HCT116 (cell line): ENCODE results near the gene SPX. TPM values are rescaled to one million over a fixed set of nuclear protein-coding genes. Genes with fewer than 3 reads are reported as not detected.

Experiments
- ATAC-seq: fragments of 200-7000 bp; cut with Tn5 transposase; 2 replicates; pipeline ENCODE4 v1.9.1; 2020; ENCODE audit warnings: mild to moderate bottlenecking, moderate library complexity
- BruUV-seq: library from RNA; stranded (reverse); fragments of 400-500 nt; replicated peaks from 2 replicates; lab custom pipeline; 2021; lab: Mats Ljungman, UMichigan
- CTCF ChIA-PET: fragments of 300-600 bp; sonication (Branson Sonifier 250); formaldehyde crosslinking; loops from one replicate; lab custom pipeline; 2021; ENCODE audit warnings: antibody characterized with exemption; lab: Charles Lee
- POLR2A ChIA-PET: fragments of 300-600, 350-600 bp; sonication (Branson Sonifier 250); formaldehyde crosslinking; loops from one replicate; lab custom pipeline; 2021; ENCODE audit warnings: antibody characterized with exemption; lab: Charles Lee
- RAD21 ChIA-PET, 2 experiments: fragments of 300-600 bp; sonication (Branson Sonifier 250); formaldehyde crosslinking; loops; one replicate each; lab custom pipeline; 2023; ENCODE audit warnings: low total read pairs in 2 of 2; ENCODE audit not compliant: uncharacterized antibody in 2 of 2, unreplicated experiment in 2 of 2, low non-redundant PET in 1 of 2; lab: Charles Lee
- DNase-seq: peaks from one replicate; pipeline ENCODE4 v3.0.0-alpha.2; 2010; ENCODE audit warnings: low read depth, low spot score
- H2AFZ ChIP-seq: fragments of 200-600 bp; shearing (Covaris generic), sonication (generic); 2 replicates; pipeline ENCODE4 v1.6.1; 2017; ENCODE audit warnings: low read depth, mixed run types, mixed read lengths, antibody characterized with exemption, low read length; ENCODE audit not compliant: poor library complexity, severe bottlenecking
- H3K27ac ChIP-seq: 2 replicates; pipeline ENCODE4 v1.5.1; 2012; ENCODE audit warnings: low read depth, low read length
- H3K27me3 ChIP-seq: fragments of 200-600 bp; sonication (generic); 2 replicates; pipeline ENCODE4 v1.6.1; 2016; ENCODE audit warnings: mixed run types, low read length, mixed read lengths; ENCODE audit not compliant: insufficient read depth
- H3K36me3 ChIP-seq, 2 experiments: fragments of 200-500 bp in 1 of 2; fragments of 200-600 bp in 1 of 2; sonication (Bioruptor generic) in 1 of 2; sonication (generic) in 1 of 2; 2 replicates each; pipeline versions ENCODE4 v1.5.1 to v1.6.1; 2014 to 2016; ENCODE audit warnings: low read length in 2 of 2, inconsistent platforms in 1 of 2, mixed read lengths in 1 of 2, mixed run types in 1 of 2; ENCODE audit not compliant: insufficient read depth in 2 of 2, control insufficient read depth in 1 of 2
- H3K4me1 ChIP-seq, 2 experiments: fragments of 200-600 bp in 1 of 2; sonication (generic) in 1 of 2; 2 replicates each; pipeline versions ENCODE4 v1.5.1 to v1.6.1; 2012 to 2017; ENCODE audit warnings: low read length in 2 of 2, inconsistent platforms in 1 of 2, mild to moderate bottlenecking in 1 of 2, mixed read lengths in 1 of 2, mixed run types in 1 of 2, moderate library complexity in 1 of 2; ENCODE audit not compliant: insufficient read depth in 2 of 2, control insufficient read depth in 1 of 2
- H3K4me2 ChIP-seq: fragments of 200-600 bp; sonication (generic); 2 replicates; pipeline ENCODE4 v1.6.1; 2017; ENCODE audit warnings: mixed run types, low read length, mixed read lengths
- H3K4me3 ChIP-seq, 2 experiments: fragments of 200-600 bp in 1 of 2; sonication (generic) in 1 of 2; replicated peaks in 1 of 2; 2 replicates each; pipeline ENCODE4 v1.5.1; 2011 to 2016; ENCODE audit warnings: low read length in 2 of 2, control low read depth in 1 of 2, low read depth in 1 of 2, mild to moderate bottlenecking in 1 of 2, mixed read lengths in 1 of 2, mixed run types in 1 of 2
- H3K79me2 ChIP-seq: fragments of 200-600 bp; sonication (generic); 2 replicates; pipeline ENCODE4 v1.6.1; 2017; ENCODE audit warnings: mild to moderate bottlenecking, mixed run types, low read length, moderate library complexity, mixed read lengths; ENCODE audit not compliant: insufficient read depth
- H3K9ac ChIP-seq: fragments of 200-600 bp; sonication (generic); 2 replicates; pipeline ENCODE4 v1.6.1; 2016; ENCODE audit warnings: low read length, mixed read lengths
- H3K9me2 ChIP-seq: fragments of 200-600 bp; sonication (generic), shearing (Covaris generic); 2 replicates; pipeline ENCODE4 v1.6.1; 2017; ENCODE audit warnings: mixed run types, mild to moderate bottlenecking, moderate library complexity; ENCODE audit not compliant: insufficient read depth
- H3K9me3 ChIP-seq, 2 experiments: fragments of 200-500 bp in 1 of 2; fragments of 200-600 bp in 1 of 2; sonication (Bioruptor generic) in 1 of 2; sonication (generic) in 1 of 2; 2 replicates each; pipeline ENCODE4 v1.6.1; 2014 to 2017; ENCODE audit warnings: low read length in 2 of 2, mixed read lengths in 2 of 2, inconsistent platforms in 1 of 2, low read depth in 1 of 2, mild to moderate bottlenecking in 1 of 2, mixed run types in 1 of 2, moderate library complexity in 1 of 2; ENCODE audit not compliant: control insufficient read depth in 1 of 2, insufficient read depth in 1 of 2
- H4K20me1 ChIP-seq: fragments of 200-600 bp; sonication (generic), shearing (Covaris generic); 2 replicates; pipeline ENCODE4 v1.6.1; 2017; ENCODE audit warnings: mixed run types, mild to moderate bottlenecking, moderate library complexity; ENCODE audit not compliant: insufficient read depth
- CBX3 ChIP-seq: IDR thresholded peaks from 2 replicates; pipeline ENCODE4 v1.6.1; 2012; ENCODE audit warnings: low read depth
- ELF1 ChIP-seq: IDR thresholded peaks from 2 replicates; pipeline ENCODE4 v1.6.1; 2012; ENCODE audit warnings: low read depth, borderline replicate concordance
- POLR2AphosphoS5 ChIP-seq: IDR thresholded peaks from 2 replicates; pipeline ENCODE4 v1.6.1; 2011; ENCODE audit warnings: mild to moderate bottlenecking, low read depth, low read length, moderate library complexity
- RAD21 ChIP-seq: IDR thresholded peaks from 2 replicates; pipeline ENCODE4 v1.6.1; 2012; ENCODE audit warnings: low read depth, mild to moderate bottlenecking
- SIN3A ChIP-seq: IDR thresholded peaks from 2 replicates; pipeline ENCODE4 v1.6.1; 2012; ENCODE audit warnings: low read depth
- YY1 ChIP-seq: IDR thresholded peaks from 2 replicates; pipeline ENCODE4 v1.6.1; 2011; ENCODE audit warnings: low read length, low read depth, moderate library complexity, mild to moderate bottlenecking; ENCODE audit not compliant: insufficient replicate concordance; ENCODE audit errors: extremely low read depth
- ZFX ChIP-seq: fragments of 450-650 bp; IDR thresholded peaks from 2 replicates; pipeline ENCODE4 v1.6.1; 2017
- intact Hi-C: fragments of 100-400 bp; cut with micrococcal nuclease; formaldehyde crosslinking; loops from 2 replicates; pipeline ENCODE4 v1.10.0; 2022
- total RNA-seq: library from RNA; stranded (reverse); gene quantifications from one replicate; pipeline ENCODE4 v1.2.1, GENCODE V29; 2021; ENCODE audit not compliant: unreplicated experiment
- TF ChIP-seq, protein P1 (sequence below): IDR thresholded peaks from 2 replicates; pipeline ENCODE4 v1.6.1; 2012
- TF ChIP-seq, protein P2 (sequence below): IDR thresholded peaks from 2 replicates; pipeline ENCODE4 v1.6.1; 2011; ENCODE audit warnings: mild to moderate bottlenecking, low read length, moderate library complexity; ENCODE audit not compliant: insufficient replicate concordance; ENCODE audit errors: extremely low read depth

The SPX gene
- total RNA-seq, 1 experiment from 2014 or later, result 0.76 TPM

DNA sequence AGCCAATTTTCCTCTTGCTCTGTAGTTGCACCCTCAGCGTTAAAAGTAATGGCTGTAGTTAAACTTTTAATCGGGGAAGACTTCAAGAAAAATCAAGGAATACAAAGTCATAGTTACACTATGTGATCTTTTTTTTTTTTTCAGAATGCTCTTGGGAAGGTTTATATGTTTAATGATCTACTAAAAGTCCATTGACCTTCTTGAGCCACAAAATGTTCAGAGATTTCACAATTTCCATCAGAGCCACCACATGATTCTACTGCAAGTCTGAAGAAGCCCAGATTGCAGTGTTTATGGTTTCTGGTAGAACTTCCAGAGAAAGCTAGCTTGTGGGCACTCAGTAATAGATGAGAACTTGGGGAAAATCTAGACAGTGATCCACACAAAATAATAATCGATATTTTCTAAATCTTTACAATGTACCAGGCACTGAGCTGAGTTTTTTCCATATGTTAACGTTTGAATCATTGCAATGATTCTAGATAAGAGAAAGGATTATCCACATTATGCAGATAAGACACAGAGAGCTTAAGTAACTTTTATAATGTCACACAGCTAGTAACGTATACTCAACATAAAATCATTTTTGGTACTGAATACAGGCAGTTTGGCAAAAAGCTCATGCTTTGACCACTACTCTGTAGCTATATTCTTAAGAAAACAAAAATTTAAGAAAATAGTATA is 40.3 kb downstream of the SPX start:
- Histone ChIP-seq H3K4me1 (no peaks in the 10 kb centered on the region), H3K27me3 (no peaks in the 10 kb centered on the region), H3K4me3 (no peak overlapping the region), H3K36me3 (no peaks in the 10 kb centered on the region), H3K4me2 (no peak overlapping the region), H3K27ac (no peak overlapping the region), H2AFZ (no peak overlapping the region), H3K9me2 (no peaks in the 10 kb centered on the region), H4K20me1 (no peaks in the 10 kb centered on the region), H3K79me2 (no peaks in the 10 kb centered on the region), H3K9me3 (no peaks in the 10 kb centered on the region), H3K9ac (no peak overlapping the region)
- intact Hi-C loops, result no loop called here
- DNase-seq (no peak), ATAC-seq (no peak)
- CTCF ChIA-PET, result no interaction called here
- RAD21 ChIA-PET, result no interaction called here
- no peak for TF ChIP-seq ZFX
- no peak for TF ChIP-seq YY1
- no peak for TF ChIP-seq POLR2AphosphoS5
- no peak for TF ChIP-seq RAD21
- TF ChIP-seq ELF1, result no peak
- no peak for TF ChIP-seq CBX3
- TF ChIP-seq, protein P1, sequence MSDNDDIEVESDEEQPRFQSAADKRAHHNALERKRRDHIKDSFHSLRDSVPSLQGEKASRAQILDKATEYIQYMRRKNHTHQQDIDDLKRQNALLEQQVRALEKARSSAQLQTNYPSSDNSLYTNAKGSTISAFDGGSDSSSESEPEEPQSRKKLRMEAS, result no peak
- TF ChIP-seq, protein P2, sequence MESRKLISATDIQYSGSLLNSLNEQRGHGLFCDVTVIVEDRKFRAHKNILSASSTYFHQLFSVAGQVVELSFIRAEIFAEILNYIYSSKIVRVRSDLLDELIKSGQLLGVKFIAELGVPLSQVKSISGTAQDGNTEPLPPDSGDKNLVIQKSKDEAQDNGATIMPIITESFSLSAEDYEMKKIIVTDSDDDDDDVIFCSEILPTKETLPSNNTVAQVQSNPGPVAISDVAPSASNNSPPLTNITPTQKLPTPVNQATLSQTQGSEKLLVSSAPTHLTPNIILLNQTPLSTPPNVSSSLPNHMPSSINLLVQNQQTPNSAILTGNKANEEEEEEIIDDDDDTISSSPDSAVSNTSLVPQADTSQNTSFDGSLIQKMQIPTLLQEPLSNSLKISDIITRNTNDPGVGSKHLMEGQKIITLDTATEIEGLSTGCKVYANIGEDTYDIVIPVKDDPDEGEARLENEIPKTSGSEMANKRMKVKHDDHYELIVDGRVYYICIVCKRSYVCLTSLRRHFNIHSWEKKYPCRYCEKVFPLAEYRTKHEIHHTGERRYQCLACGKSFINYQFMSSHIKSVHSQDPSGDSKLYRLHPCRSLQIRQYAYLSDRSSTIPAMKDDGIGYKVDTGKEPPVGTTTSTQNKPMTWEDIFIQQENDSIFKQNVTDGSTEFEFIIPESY, result no peak
- no peak for TF ChIP-seq SIN3A
- BruUV-seq, result no TSS peak
- POLR2A ChIA-PET, result no interaction called here
